Measurements from ENCODE around the gene UBE2J1. TPM values are rescaled to one million over a fixed set of nuclear protein-coding genes. Genes with fewer than 3 reads are reported as not detected.

The UBE2J1 gene
- total RNA-seq, 3 donors from 2014 or later: 40.0 to 50.2 (median 42.2) TPM

DNA sequence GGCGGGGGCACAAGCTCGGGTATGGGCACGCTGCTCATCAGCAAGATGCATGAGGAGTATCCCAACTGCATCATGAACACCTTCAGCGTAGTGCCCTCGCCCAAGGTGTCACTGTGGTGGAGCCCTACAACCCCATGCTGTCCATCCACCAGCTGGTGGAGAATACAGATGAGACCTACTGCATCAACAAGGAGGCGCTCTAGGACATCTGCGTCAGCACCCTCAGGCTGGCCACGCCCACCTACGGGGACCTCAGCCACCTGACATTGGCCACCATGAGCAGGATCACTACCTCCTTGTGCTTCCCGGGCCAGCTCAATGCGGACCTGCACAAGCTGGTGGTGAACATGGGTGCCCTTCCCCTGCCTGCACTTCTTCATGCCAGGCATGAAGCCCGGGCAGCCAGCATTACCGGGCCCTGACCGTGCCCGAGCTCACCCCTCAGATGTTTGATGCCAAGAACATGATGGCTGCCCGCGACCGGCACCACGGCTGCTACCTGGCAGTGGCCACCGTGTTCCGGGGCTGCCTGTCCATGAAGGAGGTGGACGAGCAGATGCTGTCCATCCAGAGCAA, 50.2 kb downstream of the UBE2J1 start:
- Histone ChIP-seq H3K36me3 (ENCODE audit: low read depth) (no peaks in the 10 kb centered on the region), H3K9me3 (no peaks in the 10 kb centered on the region), H3K4me3 (no peak overlapping the region), H3K4me1 (ENCODE audit: low read depth) (peaks cover 4% of the 10 kb centered on the region)
- TF ChIP-seq, protein P1, sequence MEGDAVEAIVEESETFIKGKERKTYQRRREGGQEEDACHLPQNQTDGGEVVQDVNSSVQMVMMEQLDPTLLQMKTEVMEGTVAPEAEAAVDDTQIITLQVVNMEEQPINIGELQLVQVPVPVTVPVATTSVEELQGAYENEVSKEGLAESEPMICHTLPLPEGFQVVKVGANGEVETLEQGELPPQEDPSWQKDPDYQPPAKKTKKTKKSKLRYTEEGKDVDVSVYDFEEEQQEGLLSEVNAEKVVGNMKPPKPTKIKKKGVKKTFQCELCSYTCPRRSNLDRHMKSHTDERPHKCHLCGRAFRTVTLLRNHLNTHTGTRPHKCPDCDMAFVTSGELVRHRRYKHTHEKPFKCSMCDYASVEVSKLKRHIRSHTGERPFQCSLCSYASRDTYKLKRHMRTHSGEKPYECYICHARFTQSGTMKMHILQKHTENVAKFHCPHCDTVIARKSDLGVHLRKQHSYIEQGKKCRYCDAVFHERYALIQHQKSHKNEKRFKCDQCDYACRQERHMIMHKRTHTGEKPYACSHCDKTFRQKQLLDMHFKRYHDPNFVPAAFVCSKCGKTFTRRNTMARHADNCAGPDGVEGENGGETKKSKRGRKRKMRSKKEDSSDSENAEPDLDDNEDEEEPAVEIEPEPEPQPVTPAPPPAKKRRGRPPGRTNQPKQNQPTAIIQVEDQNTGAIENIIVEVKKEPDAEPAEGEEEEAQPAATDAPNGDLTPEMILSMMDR (IDR thresholded peaks at IDR 0.05): no peak
- ATAC-seq: no peak
- intact Hi-C loops (cut with DNase I, micrococcal nuclease): no loop called here
- DNase-seq: no peak

DNA sequence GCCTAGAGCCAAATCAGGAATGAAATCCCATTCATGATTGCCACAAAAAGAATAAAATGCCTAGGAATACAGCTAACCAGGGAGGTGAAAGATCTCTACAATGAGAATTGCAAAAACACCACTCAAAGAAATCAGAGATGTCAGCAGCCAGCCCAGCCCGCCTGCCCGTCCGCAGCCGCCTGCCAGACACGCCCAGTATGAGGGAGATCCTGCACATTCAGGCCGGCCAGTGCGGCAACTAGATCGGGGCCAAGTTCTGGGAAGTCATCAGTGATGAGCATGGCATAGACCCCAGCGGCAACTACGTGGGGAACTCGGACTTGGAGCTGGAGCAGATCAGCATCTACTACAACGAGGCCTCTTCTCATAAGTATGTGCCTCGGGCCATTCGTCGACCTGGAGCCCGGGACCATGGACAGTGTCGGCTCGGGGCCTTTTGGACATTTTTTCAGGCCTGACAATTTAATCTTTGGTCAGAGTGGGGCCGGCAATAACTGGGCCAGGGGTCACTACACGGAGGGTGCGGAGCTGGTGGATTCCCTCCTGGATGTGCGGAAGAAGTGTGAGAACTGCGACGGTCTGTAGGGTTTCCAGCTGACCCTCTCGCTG, 50.8 kb downstream of the UBE2J1 start:
- intact Hi-C loops (cut with DNase I, micrococcal nuclease): no loop called here
- Histone ChIP-seq H3K36me3 (ENCODE audit: low read depth) (no peaks in the 10 kb centered on the region), H3K9me3 (no peaks in the 10 kb centered on the region), H3K4me3 (no peak overlapping the region), H3K4me1 (ENCODE audit: low read depth) (peaks cover 4% of the 10 kb centered on the region)
- DNase-seq (no peak), ATAC-seq (no peak)
- TF ChIP-seq, protein P1 (IDR thresholded peaks at IDR 0.05): no peak

DNA sequence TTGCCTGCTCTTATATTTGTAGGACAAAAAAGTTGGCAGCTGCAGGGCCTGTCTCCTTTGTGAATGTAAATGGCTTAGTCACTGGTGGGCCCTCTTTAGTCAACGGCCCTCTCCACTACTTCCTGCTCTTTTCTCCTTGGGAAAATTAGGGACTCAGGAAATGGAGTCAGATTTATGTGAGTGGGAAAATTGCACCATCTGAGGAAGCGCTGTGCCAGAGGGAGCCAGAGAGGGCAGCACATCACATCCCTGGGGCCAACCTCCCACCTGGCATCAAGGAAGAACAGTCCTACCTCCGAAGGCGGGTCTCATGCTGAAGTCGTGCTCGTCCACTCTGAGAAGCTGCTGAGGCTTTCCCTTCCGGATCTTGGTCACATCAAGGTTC, 53.1 kb downstream of the UBE2J1 start:
- H3K4me1 ChIP-seq (ENCODE audit: low read depth): peaks cover 4% of the 10 kb centered on the region
- no peak overlapping the region for H3K4me3 ChIP-seq
- no peaks in the 10 kb centered on the region for H3K9me3 ChIP-seq
- TF ChIP-seq, protein P1 (IDR thresholded peaks at IDR 0.05): no peak
- DNase-seq (no peak), ATAC-seq (peak; percentile 23)
- no peaks in the 10 kb centered on the region for H3K36me3 ChIP-seq (ENCODE audit: low read depth)
- intact Hi-C loops (cut with DNase I, micrococcal nuclease): no loop called here

DNA sequence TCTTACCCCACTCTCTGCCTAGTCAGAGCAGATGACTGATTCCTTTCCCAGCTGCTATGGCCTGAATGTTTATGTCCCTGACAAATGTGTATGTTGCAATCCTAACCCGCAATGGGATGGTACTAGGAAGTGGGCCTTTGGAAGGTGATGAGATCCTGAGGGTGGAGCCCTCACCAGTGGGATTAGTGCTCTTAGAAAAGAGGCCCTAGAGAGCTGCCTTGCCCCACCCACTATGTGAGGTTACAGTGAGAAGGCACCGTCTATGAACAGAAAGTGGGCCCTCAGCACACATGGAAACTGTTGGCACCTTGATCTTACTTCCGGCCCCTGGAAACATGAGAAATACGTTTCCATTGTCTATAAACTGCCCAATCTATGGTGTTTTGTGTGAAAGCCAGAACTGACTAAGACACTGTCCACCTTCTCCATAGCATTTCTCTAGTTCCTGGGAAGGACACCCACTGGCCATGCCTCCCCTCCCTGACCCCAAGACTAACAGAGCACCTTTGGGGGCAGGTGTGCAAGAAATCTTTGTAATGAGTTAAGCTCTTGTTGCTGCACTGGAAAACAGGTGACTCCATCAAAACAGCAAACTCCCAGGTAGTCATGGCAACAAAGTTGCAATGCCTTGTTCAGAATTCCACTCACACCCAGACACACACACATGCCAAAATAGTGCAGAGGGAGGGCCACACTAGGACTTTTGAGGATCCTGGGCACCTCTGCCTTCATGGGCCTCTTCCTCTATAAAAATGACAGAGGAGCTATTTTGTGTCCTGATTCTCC, 53.6 kb downstream of the UBE2J1 start:
- H3K9me3 ChIP-seq: no peaks in the 10 kb centered on the region
- intact Hi-C loops (cut with DNase I, micrococcal nuclease): no loop called here
- no peak overlapping the region for H3K4me3 ChIP-seq
- TF ChIP-seq, protein P1 (IDR thresholded peaks at IDR 0.05): no peak
- no peaks in the 10 kb centered on the region for H3K36me3 ChIP-seq (ENCODE audit: low read depth)
- H3K4me1 ChIP-seq (ENCODE audit: low read depth): peaks cover 4% of the 10 kb centered on the region
- DNase-seq: no peak
- peak; percentile 66 for ATAC-seq

DNA sequence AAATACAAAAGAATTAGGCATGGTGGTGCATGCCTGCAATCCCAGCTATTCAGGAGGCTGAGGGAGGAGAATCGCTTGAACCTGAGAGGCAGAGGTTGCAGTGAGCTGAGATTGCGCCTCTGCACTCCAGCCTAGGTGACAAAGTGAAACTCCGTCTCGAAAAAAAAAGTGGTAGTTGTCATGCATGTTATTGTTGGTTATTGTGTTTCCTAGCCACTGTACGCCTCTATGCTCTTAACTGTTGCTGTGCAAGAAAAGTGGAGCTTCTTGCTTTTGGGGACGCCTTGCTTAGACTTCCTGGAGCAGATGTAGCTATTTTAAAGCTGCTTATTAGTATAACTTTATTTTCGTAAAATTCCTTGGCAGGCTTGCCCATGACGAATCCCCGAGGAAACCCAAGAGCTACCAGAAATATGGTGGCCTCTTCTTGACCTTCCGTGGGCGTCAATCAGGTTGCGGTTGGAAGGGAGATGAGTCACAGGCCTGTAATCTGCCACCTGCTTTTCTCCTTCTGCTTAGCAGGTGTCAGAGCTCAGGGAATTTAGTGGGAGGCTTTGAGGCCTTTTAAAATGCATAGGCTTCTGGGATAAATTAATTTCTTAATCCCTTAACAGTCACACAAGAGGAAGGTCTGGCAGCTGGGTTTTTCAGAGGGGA, 54.7 kb downstream of the UBE2J1 start:
- DNase-seq (peak in 1 of 3 donors; percentile 31), ATAC-seq (peak; percentile 91)
- no peaks in the 10 kb centered on the region for H3K36me3 ChIP-seq (ENCODE audit: low read depth)
- intact Hi-C loops (cut with DNase I, micrococcal nuclease): no loop called here
- H3K9me3 ChIP-seq: no peaks in the 10 kb centered on the region
- TF ChIP-seq, protein P1 (IDR thresholded peaks at IDR 0.05): no peak
- peaks cover 4% of the 10 kb centered on the region for H3K4me1 ChIP-seq (ENCODE audit: low read depth)
- no peak overlapping the region for H3K4me3 ChIP-seq
